NCI-H2171 treated with DMSO at 0.1 percent for 48 hours (cell line): Measurements from ENCODE around the gene SPTB.
"Not testable (repeated sequence)": the region's sequence is repeated elsewhere in the genome, so short reads cannot be mapped to it uniquely, and the experiment has no call there.

Experiments
- DNase-seq: peaks from one replicate; lab custom pipeline; 2025; lab: John Stamatoyannopoulos, UW

Gene SPTB

DNA sequence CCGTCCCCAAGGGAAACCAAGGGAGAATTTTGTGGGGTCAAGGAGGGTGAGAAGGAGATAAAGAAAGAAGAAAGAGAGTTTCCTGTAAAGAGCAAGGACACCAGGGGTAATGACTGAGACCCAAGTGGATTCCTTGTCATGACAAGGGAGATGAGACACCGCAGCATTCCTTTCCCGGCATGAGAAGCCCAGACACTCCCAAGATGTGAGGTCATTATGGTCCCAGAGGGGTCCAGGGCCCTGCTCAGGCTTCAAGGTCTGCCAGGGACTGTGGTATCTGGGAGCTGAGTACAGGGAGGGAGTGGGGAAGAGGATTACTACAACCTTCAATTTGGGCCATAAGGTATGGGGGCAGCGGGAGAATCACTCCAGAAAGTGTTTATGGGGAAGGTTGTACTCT, 58.1 kb downstream of the SPTB start:
- no peak for DNase-seq

DNA sequence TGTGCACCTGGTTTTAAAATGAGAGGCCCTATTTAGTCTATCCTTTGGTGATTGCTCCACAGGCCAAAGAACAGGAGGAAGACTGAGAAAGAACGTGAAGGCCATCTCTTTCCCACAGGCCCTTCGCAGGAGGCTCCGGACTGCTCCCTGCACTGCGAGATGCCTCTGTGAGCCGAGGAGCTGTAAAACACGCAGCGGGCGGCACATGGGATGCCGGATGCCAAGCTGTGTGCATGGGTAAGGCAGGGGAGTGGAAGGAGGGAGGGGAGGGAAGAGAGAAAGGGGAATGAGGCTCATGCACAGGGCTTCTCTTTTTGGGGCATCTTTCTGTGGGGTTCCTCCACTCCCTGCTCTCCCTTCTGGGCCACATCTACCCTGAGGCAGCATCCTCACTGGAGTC, 61.6 kb downstream of the SPTB start:
- DNase-seq = no peak

GRCh38 chr14:64817631-64818030, 62.1 kb downstream of the SPTB start:
- no peak for DNase-seq

GRCh38 chr14:64816221-64816783, 63.4 kb downstream of the SPTB start:
- no peak for DNase-seq

GRCh38 chr14:64815257-64815656, 64.5 kb downstream of the SPTB start:
- DNase-seq = no peak

DNA sequence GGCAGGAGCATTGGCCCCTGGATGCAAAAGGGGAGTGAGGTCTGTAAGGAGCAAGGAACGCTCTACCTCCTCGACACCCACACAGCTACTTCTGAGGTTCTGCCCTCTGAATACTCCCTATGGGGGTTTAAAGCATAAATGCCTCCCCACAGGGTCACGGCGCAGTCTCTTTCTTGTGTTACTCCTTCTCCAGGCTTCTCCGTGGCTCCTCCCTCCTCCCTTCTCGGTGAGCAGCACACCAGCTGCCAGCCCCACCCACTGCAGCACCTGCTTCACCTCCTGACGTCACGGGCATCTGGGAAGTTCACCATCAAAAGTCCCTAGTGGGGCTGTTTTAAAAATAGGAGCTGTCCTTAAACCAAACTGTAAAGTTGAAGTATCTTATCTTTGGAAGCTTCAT, 67.3 kb downstream of the SPTB start:
- DNase-seq = peak; percentile 98

DNA sequence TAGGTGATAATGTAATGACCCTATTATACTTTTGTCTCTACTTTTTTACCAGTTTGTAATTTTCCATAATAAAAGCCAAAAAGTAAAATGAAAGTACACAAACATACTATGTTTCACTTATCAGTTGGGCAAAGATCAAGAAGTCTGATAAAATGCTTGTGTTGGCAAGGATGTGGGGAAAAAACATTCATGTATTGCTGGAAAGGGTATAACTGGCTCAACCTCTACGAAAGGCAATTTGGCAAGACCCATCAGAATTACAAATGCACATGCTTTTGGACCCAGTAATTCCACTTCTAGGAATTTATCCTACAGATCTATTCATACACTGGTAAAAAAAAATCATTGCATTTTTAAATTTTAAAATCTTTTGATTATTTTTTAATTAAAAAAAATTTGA, 68.0 kb downstream of the SPTB start:
- DNase-seq = peak; percentile 17

DNA sequence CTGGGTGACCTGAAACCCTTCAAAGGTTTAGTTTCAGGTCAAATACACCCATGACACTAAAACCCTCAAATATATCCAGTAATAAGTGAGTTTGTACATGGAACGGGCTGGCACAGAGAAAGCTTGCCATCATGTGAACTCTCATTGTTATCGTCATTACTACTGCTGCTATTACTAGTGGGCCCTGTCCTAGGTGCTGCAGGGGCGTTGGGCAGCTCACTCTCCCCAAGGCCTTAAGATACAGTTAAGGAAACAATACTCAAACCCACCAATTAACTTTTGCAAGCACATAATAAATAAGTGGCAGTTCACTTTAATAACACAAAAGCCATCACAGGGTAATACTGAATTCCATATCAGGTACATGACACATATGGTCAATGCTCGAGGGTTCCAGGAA, 71.3 kb downstream of the SPTB start:
- no peak for DNase-seq

GRCh38 chr14:64807551-64807950, 72.2 kb downstream of the SPTB start:
- no peak for DNase-seq

GRCh38 chr14:64806862-64807495, 72.7 kb downstream of the SPTB start:
- no peak for DNase-seq

DNA sequence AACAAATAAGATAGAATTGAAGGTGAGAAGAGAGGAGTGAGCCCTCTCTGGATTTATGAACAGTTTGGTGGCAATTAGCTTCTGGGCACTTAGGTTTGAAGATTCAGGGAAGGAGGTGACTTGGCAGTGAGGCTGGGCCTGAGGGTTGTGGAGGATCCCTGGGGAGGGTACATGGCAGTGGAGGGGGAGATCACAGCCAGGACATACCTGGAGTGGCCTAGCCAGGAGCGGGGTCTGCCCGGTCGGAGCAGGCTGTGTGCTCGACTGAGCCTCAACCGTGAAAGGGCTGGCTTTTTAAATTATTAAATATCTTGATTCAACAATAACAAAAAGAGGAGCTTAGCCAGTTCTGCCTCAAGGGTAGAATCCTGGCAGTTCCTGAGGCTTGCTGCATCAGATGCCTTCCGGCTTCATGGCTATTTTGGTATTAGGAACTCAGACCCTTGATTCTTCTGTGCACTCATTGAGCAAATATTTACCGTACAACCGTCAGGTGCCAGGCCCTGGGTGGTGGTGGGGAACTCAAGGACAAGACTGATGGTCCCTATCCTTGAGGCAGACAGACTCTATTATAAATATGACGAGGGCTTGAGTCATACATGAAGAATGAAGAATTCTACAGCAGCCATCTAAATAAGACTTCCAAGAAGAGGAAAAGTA, 73.4 kb downstream of the SPTB start:
- no peak for DNase-seq

DNA sequence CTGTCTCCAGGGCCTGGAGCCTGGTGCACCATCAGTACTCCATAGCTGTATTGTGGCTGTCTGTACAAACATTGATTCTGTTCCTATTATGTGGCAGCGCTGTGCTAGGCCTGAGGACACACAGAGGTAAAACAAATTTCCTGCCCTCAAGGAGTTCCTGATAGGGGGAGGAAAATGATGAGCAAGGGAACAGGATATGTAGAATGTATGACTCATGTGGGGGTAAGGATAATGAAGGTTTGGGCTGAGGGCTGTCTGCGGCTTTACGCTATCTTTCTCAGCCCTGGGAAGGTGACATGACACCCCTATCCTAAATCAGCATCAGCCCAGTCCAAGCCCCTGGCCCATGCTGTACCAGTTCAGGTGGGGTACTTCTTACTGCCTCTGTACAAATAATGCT, 74.1 kb downstream of the SPTB start:
- not testable (repeated sequence) for DNase-seq

GRCh38 chr14:64804754-64805260, 74.9 kb downstream of the SPTB start:
- no peak for DNase-seq

DNA sequence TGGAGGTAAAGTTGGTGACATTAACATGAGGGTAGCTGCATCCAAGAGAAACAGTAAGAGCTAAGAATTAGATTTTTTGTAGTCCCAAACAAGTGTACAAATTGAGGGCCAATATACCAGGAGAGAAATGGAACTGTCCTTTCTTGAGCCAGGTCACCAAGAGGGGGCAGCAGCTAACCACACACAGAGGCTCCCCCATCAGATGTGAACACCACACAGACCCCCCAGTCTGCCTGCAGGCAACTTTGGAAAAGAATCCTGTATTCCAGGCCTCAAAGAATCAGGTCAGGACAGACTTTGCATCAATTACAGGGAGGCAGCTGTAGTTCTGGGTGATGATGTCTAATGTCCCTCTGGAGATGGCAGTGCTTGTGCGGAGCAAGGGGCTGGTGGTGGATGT, 77.9 kb downstream of the SPTB start:
- no peak for DNase-seq

- DNase-seq = no peak
These were observed 78.7 kb downstream of the SPTB start for GRCh38 chr14:64801046-64801445.

GRCh38 chr14:64800000-64800399, 79.7 kb downstream of the SPTB start:
- peak; percentile 32 for DNase-seq

DNA sequence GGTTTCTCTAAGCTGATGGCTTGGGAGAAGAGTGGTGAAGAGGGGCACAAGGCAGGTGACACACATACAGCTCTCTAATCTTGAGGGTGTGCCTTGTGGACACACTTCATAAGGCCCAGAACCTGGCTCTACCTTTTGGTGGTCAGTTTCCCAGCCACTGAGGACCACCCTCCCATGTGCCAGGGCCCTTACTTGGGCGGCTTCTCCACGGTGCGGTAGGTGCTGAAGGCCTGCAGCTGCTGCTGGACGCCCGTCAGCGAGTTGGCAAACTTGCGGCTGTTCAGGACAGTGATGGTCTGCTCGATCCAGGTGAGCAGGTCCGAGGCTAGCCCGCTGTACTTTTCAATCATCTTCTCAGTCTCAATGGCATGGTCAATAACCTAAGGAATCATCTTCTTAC, 80.2 kb downstream of the SPTB start:
- DNase-seq = no peak

- DNase-seq = no peak
These were observed 83.3 kb downstream of the SPTB start for GRCh38 chr14:64796369-64796768.

DNA sequence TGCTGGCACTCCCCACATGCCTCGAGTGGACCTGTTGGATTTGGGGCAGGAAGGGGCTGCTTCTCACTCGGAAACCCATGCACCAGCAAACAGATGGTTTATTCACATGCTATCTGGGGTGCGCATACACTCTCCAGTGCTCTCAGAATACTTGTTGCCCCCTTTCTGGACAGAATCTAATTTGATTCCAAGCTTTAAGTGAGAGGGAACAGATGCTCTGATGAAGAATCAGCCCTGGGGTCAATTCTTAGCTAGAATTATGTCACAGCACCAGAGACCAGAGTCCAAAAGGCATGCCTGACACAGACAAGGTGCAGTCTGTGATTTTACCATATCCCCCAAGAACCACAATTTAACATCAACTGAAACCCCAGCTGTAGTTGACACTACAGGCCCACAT, 83.8 kb downstream of the SPTB start:
- DNase-seq = no peak

GRCh38 chr14:64795211-64795610, 84.5 kb downstream of the SPTB start:
- DNase-seq = no peak

- no peak for DNase-seq
These were observed 86.7 kb downstream of the SPTB start for GRCh38 chr14:64792871-64793560.

- DNase-seq = no peak
These were observed 87.5 kb downstream of the SPTB start for GRCh38 chr14:64792231-64792630.

DNA sequence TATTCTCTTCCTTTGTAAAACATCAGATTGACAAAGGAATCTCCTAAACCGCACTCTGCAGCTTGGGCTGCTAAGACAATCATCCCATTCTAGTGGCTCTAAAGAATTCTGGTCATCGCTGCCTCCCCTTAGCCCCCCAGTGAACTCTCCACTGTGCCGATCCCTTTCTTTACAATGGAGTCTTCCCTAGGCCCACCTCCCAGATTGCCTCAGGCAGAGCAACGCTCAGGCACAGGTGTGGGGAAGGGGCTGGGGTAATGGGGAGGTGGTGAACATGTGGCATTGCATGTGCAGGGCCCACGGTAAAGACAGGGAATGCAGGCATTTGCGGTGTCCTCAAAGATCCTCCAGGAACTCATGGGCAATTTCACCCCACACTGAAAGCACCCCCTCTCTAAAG, 89.2 kb downstream of the SPTB start:
- no peak for DNase-seq
